Thyroid gland (tissue), 4 donors: ENCODE measurements around the gene DTNB.

Experiments
- POLR2A ChIP-seq, 2 donors: fragments of 450-650 bp; IDR thresholded peaks; one replicate each; pipeline ENCODE4 v1.6.1; 2017; ENCODE audit warnings: antibody characterized with exemption in 2 of 2, mild to moderate bottlenecking in 2 of 2, moderate library complexity in 1 of 2
- TF ChIP-seq, protein P1 (sequence below), 6 experiments: fragments of 200-600 bp in 3 of 6; fragments of 450-650 bp in 3 of 6; sonication (generic) in 3 of 6; IDR thresholded peaks; one replicate each; pipeline ENCODE4 v1.5.1; 2016 to 2019; ENCODE audit warnings: antibody characterized with exemption in 6 of 6, mild to moderate bottlenecking in 2 of 6, inconsistent platforms in 1 of 6, moderate library complexity in 1 of 6

DNA sequence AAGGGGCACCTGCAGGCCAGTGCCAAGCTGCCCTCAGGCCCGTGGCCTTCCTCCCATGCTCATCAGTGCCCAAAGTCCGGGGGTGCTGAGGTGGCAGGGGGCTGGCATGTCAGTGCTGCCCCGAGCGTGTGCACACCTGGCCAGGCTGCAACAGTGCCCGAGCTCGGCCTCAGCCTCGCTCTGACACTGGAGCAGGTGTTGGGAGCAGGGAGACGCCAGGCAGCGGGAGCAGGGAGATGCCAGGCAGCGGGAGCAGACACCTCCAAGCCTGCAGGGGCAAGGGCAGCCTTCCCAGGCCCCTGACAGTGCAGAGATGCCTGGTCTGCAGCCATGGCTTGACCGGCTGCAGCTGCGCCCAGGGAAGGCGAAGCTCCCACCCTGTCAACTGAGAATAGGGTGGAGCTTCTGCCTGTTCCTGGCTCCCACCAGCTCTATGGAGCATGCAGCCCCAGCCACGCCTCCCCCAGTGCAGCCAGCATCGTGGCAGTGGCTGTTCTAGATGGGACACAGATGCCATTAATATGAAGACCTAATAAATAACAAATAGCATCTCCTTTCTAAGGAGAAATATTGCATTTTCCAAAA, 82.4 kb downstream of the DTNB start:
- TF ChIP-seq, protein P1, sequence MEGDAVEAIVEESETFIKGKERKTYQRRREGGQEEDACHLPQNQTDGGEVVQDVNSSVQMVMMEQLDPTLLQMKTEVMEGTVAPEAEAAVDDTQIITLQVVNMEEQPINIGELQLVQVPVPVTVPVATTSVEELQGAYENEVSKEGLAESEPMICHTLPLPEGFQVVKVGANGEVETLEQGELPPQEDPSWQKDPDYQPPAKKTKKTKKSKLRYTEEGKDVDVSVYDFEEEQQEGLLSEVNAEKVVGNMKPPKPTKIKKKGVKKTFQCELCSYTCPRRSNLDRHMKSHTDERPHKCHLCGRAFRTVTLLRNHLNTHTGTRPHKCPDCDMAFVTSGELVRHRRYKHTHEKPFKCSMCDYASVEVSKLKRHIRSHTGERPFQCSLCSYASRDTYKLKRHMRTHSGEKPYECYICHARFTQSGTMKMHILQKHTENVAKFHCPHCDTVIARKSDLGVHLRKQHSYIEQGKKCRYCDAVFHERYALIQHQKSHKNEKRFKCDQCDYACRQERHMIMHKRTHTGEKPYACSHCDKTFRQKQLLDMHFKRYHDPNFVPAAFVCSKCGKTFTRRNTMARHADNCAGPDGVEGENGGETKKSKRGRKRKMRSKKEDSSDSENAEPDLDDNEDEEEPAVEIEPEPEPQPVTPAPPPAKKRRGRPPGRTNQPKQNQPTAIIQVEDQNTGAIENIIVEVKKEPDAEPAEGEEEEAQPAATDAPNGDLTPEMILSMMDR (IDR thresholded peaks at IDR 0.05), result no peak
- no peak for TF ChIP-seq POLR2A (IDR thresholded peaks at IDR 0.05)
